Measurements from ENCODE around the gene CAT.

CAT gene

DNA sequence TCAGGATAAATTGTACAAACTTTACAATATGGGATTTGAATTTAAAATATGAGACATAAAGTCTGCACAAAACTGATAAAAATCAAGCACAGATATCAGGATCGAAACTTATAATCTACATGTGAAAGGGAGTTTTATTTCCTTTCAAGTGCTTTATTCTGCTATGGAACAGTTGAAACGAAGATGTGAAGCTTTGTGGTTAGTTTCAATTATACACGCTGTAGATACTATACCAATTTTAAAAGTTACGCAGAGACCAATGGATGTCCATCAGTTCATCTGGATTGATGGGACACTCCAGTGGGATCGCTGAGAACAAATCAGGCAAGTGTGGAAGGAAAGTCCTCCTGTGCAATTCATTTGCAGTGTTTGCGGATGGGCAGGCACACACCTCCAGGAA lies 34.5 kb upstream of the CAT start:
- no peak overlapping the region for H3K27ac ChIP-seq
- no peak for TF ChIP-seq ZFX (IDR thresholded peaks at IDR 0.05; ENCODE audit: borderline replicate concordance)
- TF ChIP-seq, protein P1, sequence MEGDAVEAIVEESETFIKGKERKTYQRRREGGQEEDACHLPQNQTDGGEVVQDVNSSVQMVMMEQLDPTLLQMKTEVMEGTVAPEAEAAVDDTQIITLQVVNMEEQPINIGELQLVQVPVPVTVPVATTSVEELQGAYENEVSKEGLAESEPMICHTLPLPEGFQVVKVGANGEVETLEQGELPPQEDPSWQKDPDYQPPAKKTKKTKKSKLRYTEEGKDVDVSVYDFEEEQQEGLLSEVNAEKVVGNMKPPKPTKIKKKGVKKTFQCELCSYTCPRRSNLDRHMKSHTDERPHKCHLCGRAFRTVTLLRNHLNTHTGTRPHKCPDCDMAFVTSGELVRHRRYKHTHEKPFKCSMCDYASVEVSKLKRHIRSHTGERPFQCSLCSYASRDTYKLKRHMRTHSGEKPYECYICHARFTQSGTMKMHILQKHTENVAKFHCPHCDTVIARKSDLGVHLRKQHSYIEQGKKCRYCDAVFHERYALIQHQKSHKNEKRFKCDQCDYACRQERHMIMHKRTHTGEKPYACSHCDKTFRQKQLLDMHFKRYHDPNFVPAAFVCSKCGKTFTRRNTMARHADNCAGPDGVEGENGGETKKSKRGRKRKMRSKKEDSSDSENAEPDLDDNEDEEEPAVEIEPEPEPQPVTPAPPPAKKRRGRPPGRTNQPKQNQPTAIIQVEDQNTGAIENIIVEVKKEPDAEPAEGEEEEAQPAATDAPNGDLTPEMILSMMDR (IDR thresholded peaks at IDR 0.05) = no peak

GRCh38 chr11:34405079-34405858 lies 33.5 kb upstream of the CAT start:
- TF ChIP-seq ZFX (IDR thresholded peaks at IDR 0.05; ENCODE audit: borderline replicate concordance) = no peak
- TF ChIP-seq, protein P1 (IDR thresholded peaks at IDR 0.05) = no peak

GRCh38 chr11:34406413-34406812 lies 32.3 kb upstream of the CAT start:
- peak overlapping the region; percentile 55 for H3K27ac ChIP-seq
- TF ChIP-seq, protein P1 (IDR thresholded peaks at IDR 0.05) = no peak
- no peak for TF ChIP-seq ZFX (IDR thresholded peaks at IDR 0.05; ENCODE audit: borderline replicate concordance)

More at GRCh38 chr11:34405079-34405858, 33.5 kb upstream of the CAT start:
- H3K27ac ChIP-seq = no peak overlapping the region

GRCh38 chr11:34407121-34407813 lies 31.5 kb upstream of the CAT start:
- TF ChIP-seq ZFX (IDR thresholded peaks at IDR 0.05; ENCODE audit: borderline replicate concordance) = no peak
- TF ChIP-seq, protein P1 (IDR thresholded peaks at IDR 0.05) = no peak
- peak overlapping the region; percentile 55 for H3K27ac ChIP-seq

DNA sequence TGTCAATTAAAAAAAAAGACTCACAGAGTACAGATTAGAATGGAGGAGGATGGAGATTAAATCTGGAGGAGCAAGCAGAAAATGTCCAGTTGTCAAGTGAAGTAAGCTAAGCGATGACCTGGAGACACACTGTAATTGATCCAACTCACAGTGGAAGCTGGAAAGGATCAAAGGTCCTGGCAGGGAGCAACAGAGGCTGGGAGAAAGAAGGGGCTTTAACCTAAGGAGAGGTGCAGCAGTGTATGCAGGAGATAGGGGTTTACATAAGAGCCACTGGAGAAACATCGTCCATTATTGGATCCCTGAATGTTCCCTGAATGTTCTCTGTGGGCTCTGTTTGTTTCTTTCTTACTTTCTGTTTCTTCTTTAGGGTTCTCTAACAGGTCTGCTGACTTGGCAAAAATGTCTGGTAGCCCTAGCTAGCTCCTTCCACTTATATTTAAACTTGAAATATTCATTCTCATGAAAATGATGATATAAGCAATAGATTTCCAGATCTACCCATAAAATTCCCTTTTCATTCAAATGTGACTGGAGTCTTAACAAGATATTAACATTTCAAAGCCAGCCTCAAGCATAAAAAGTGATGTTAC lies 30.1 kb upstream of the CAT start:
- no peak for TF ChIP-seq ZFX (IDR thresholded peaks at IDR 0.05; ENCODE audit: borderline replicate concordance)
- TF ChIP-seq, protein P1 (IDR thresholded peaks at IDR 0.05) = no peak
- H3K27ac ChIP-seq = no peak overlapping the region

DNA sequence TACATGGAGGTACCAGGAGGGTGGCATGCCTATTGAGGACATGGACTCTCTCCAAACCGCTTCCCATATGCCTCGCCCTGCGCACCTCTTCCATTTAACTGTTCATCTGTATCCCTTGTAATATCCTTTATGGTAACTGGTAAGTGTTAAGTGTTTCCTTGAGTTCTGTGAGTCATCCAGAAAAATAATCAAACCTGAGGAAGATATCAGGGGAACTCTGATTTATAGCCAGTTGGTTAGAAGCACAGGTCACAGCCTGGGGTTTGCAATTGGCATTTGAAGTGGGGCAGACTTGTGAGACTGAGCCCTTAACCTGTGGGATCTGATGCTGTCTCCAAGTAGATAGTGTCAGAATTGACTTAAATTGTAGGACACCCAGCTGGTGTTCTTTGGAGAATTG lies 27.6 kb upstream of the CAT start:
- H3K27ac ChIP-seq = no peak overlapping the region
- TF ChIP-seq, protein P1 (IDR thresholded peaks at IDR 0.05) = no peak
- no peak for TF ChIP-seq ZFX (IDR thresholded peaks at IDR 0.05; ENCODE audit: borderline replicate concordance)

Data from 22Rv1 (cell line).